ENCODE measurements around the gene RTN1.

The RTN1 gene

GRCh38 chr14:59787045-59787674 is 83.4 kb downstream of the RTN1 start:
- TF ChIP-seq, protein P1, sequence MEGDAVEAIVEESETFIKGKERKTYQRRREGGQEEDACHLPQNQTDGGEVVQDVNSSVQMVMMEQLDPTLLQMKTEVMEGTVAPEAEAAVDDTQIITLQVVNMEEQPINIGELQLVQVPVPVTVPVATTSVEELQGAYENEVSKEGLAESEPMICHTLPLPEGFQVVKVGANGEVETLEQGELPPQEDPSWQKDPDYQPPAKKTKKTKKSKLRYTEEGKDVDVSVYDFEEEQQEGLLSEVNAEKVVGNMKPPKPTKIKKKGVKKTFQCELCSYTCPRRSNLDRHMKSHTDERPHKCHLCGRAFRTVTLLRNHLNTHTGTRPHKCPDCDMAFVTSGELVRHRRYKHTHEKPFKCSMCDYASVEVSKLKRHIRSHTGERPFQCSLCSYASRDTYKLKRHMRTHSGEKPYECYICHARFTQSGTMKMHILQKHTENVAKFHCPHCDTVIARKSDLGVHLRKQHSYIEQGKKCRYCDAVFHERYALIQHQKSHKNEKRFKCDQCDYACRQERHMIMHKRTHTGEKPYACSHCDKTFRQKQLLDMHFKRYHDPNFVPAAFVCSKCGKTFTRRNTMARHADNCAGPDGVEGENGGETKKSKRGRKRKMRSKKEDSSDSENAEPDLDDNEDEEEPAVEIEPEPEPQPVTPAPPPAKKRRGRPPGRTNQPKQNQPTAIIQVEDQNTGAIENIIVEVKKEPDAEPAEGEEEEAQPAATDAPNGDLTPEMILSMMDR (IDR thresholded peaks at IDR 0.05) = no peak

DNA sequence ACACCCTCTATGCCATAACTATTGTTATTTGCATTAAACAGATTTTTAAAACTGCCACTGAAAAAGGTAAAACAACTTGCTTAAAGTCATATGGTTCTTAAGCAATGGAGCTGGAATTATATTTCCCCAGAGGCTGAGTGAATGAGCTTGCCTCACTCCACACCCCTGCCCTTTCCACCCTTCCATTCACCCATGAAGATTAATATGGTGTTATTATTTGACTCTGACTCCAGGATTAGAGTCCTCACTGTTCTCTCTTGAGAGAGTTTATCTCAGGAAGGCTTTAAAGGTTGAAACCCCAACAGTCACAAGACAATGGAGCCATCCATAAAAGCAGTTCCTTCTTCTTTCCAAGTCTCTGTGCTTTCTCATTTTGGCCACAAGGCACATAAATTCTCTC is 84.9 kb downstream of the RTN1 start:
- TF ChIP-seq, protein P1 (IDR thresholded peaks at IDR 0.05) = no peak

GRCh38 chr14:59782760-59783159 is 87.8 kb downstream of the RTN1 start:
- TF ChIP-seq, protein P1 (IDR thresholded peaks at IDR 0.05) = no peak

- TF ChIP-seq, protein P1 (IDR thresholded peaks at IDR 0.05) = no peak
These were observed 93.5 kb downstream of the RTN1 start for GRCh38 chr14:59777006-59777579.

- TF ChIP-seq, protein P1 (IDR thresholded peaks at IDR 0.05) = no peak
These were observed 94.1 kb downstream of the RTN1 start for GRCh38 chr14:59776468-59776867.

GRCh38 chr14:59772233-59772632 is 98.3 kb downstream of the RTN1 start:
- TF ChIP-seq, protein P1 (IDR thresholded peaks at IDR 0.05) = no peak

GRCh38 chr14:59771577-59771976 is 99.0 kb downstream of the RTN1 start:
- TF ChIP-seq, protein P1 (IDR thresholded peaks at IDR 0.05) = no peak

Measured in LNCAP (cell line).